ENCODE measurements around the gene ERGIC1.

Gene ERGIC1

DNA sequence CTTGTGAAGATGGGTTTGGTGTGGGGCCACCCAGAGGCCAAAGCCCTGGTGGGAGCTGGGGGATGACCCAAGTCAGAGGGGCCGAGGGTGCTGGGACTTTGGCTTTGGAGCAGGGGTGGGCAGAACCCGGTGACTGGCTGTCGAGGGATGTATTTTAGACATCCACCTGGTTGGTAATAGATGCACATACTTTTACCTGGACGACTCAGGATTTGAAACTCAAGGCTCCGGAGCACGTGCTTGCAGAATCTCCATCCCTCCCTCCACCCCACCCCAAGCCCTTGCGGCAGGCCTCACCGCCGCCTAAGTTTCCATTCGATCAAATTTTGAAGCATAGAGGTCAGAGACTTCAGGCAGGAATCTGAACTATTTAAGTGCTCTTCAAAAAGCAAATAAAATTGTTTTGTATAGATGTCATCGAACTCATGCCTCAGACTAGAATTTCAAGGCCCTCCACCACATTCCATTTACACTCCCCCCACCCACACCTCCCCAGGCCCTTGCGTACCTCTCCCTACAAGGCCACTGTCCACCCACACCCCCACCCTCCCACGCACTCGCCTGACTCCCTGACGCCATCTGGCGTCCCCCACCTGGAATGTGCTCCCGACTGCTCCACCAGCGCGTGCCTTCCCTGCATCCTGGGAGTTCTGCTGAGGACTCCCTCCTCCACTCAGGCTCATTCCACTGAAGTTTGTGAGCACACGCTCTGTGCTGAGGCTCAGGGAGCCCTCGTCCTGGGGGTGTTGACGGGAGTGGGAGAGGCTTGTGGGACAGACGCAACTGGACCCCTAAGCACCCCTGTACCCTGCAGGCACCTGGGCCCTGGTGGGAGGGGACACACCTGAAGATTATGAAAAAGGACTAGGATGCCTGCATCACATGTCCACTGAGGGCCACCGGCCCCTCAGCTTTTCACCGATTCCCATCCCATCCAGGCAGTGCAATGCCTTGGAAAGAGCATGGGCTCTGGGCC, 68.7 kb downstream of the ERGIC1 start:
- Histone ChIP-seq H3K9ac (ENCODE audit: low read length) (no peak overlapping the region), H3K27me3 (replicated peaks; ENCODE audit: insufficient read depth, low read length) (no peaks in the 10 kb centered on the region), H3K4me2 (ENCODE audit: low read depth, low read length) (no peak overlapping the region), H3K36me3 (replicated peaks; ENCODE audit: insufficient read depth, low read length) (0 out of 2 replicates have a peak, but pooled peaks cover 3% of the 10 kb centered on the region), H3K9me3 (replicated peaks; ENCODE audit: insufficient read depth, low read length) (no peaks in the 10 kb centered on the region), H3K9me2 (replicated peaks; ENCODE audit: insufficient read depth, low read length) (no peaks in the 10 kb centered on the region), H2AFZ (ENCODE audit: low read length) (no peak overlapping the region), H3K4me1 (ENCODE audit: low read length) (no peaks in the 10 kb centered on the region), H3K79me2 (ENCODE audit: low read length) (peaks cover 47% of the 10 kb centered on the region), H3K4me3 (ENCODE audit: low read length) (no peak overlapping the region), H3K27ac (ENCODE audit: low read length) (no peak overlapping the region), H4K20me1 (ENCODE audit: insufficient read depth, low read length) (no peaks in the 10 kb centered on the region; the same call in 1 of the 2 replicates), H3F3A (ENCODE audit: insufficient read depth, low read length) (no peaks in the 10 kb centered on the region)
- DNase-seq: no peak
- TF ChIP-seq EZH2 (optimal IDR thresholded peaks at IDR 0.05; ENCODE audit: low read depth, low read length): no peak
- no peak for TF ChIP-seq EZH2phosphoT487 (IDR thresholded peaks at IDR 0.05; ENCODE audit: low read length)
- TF ChIP-seq, protein P1, sequence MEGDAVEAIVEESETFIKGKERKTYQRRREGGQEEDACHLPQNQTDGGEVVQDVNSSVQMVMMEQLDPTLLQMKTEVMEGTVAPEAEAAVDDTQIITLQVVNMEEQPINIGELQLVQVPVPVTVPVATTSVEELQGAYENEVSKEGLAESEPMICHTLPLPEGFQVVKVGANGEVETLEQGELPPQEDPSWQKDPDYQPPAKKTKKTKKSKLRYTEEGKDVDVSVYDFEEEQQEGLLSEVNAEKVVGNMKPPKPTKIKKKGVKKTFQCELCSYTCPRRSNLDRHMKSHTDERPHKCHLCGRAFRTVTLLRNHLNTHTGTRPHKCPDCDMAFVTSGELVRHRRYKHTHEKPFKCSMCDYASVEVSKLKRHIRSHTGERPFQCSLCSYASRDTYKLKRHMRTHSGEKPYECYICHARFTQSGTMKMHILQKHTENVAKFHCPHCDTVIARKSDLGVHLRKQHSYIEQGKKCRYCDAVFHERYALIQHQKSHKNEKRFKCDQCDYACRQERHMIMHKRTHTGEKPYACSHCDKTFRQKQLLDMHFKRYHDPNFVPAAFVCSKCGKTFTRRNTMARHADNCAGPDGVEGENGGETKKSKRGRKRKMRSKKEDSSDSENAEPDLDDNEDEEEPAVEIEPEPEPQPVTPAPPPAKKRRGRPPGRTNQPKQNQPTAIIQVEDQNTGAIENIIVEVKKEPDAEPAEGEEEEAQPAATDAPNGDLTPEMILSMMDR (IDR thresholded peaks at IDR 0.05; ENCODE audit: low read length): no peak

DNA sequence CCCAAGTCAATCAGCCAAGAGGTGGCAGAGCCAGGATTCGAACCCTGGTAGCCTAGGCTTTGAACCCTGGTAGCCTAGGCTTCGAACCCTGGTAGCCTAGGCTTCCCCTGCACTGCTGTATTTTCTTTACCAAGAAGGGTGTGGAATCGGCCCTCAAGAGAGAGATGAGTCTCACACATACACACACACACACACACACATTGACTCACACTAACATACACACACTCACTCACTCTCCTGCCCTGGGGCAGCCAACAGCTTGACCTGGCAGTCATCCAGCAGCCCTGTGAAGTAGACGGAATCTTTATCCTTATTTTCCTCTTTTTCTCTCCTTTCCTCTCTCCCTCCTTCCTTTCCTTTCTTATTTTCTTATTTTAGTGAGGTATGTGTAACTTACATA, 69.7 kb downstream of the ERGIC1 start:
- Histone ChIP-seq H3K4me2 (ENCODE audit: low read depth, low read length) (no peak overlapping the region), H3K9me2 (replicated peaks; ENCODE audit: insufficient read depth, low read length) (no peaks in the 10 kb centered on the region), H3K27me3 (replicated peaks; ENCODE audit: insufficient read depth, low read length) (no peaks in the 10 kb centered on the region), H4K20me1 (ENCODE audit: insufficient read depth, low read length) (no peaks in the 10 kb centered on the region; the same call in 1 of the 2 replicates), H3F3A (ENCODE audit: insufficient read depth, low read length) (no peaks in the 10 kb centered on the region), H3K4me3 (ENCODE audit: low read length) (no peak overlapping the region), H3K36me3 (replicated peaks; ENCODE audit: insufficient read depth, low read length) (no peaks in the 10 kb centered on the region), H3K27ac (ENCODE audit: low read length) (no peak overlapping the region), H3K4me1 (ENCODE audit: low read length) (no peaks in the 10 kb centered on the region), H3K79me2 (ENCODE audit: low read length) (peaks cover 43% of the 10 kb centered on the region), H3K9ac (ENCODE audit: low read length) (no peak overlapping the region), H2AFZ (ENCODE audit: low read length) (no peak overlapping the region), H3K9me3 (replicated peaks; ENCODE audit: insufficient read depth, low read length) (no peaks in the 10 kb centered on the region)
- no peak for DNase-seq
- TF ChIP-seq EZH2phosphoT487 (IDR thresholded peaks at IDR 0.05; ENCODE audit: low read length) (no peak), EZH2 (optimal IDR thresholded peaks at IDR 0.05; ENCODE audit: low read depth, low read length) (no peak)
- TF ChIP-seq, protein P1 (IDR thresholded peaks at IDR 0.05; ENCODE audit: low read length): no peak

DNA sequence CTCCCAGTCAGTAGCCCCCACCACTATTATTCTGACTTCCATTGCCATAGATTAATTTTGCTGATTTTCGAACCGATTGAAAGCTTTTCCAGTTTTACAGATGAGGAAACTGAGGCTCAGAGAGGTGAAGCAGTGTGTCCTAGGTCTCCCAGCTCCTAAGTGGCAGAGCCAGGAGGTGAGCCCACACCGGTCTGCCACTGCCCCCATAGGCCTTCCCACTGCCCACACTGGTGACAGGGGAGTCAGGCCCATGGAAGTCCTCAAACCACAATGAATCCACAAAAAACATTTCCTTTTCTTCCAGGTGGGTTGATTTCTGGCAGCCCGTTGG, 70.2 kb downstream of the ERGIC1 start:
- Histone ChIP-seq H3K27ac (ENCODE audit: low read length) (no peak overlapping the region), H3K9ac (ENCODE audit: low read length) (no peak overlapping the region), H2AFZ (ENCODE audit: low read length) (no peak overlapping the region), H3K4me1 (ENCODE audit: low read length) (no peaks in the 10 kb centered on the region), H3K79me2 (ENCODE audit: low read length) (peaks cover 43% of the 10 kb centered on the region), H3K9me2 (replicated peaks; ENCODE audit: insufficient read depth, low read length) (no peaks in the 10 kb centered on the region), H3K36me3 (replicated peaks; ENCODE audit: insufficient read depth, low read length) (no peaks in the 10 kb centered on the region), H3K9me3 (replicated peaks; ENCODE audit: insufficient read depth, low read length) (no peaks in the 10 kb centered on the region), H3F3A (ENCODE audit: insufficient read depth, low read length) (no peaks in the 10 kb centered on the region), H3K27me3 (replicated peaks; ENCODE audit: insufficient read depth, low read length) (no peaks in the 10 kb centered on the region), H3K4me2 (ENCODE audit: low read depth, low read length) (no peak overlapping the region), H3K4me3 (ENCODE audit: low read length) (no peak overlapping the region), H4K20me1 (ENCODE audit: insufficient read depth, low read length) (no peaks in the 10 kb centered on the region; the same call in 1 of the 2 replicates)
- DNase-seq: no peak
- TF ChIP-seq EZH2phosphoT487 (IDR thresholded peaks at IDR 0.05; ENCODE audit: low read length): no peak
